ENCODE results near the gene DHRSX. TPM values are rescaled to one million over a fixed set of nuclear protein-coding genes. Genes with fewer than 3 reads are reported as not detected.

DHRSX gene
- total and polyA plus RNA-seq, 2 donors (not counting 3 experiments of a cell fraction or from before 2014, with no cell fraction given): 27.1 to 37.7 TPM

GRCh38 chrX:2533424-2533823 lies 32.6 kb upstream of the DHRSX start:
- H3K4me2 ChIP-seq (ENCODE audit: insufficient read depth, low read length): no peak overlapping the region
- no TSS peak for BruUV-seq (replicated peaks)
- no peak for DNase-seq (ENCODE audit: low read depth, low spot score)

More at GRCh38 chrX:2533424-2533823, 32.6 kb upstream of the DHRSX start:
- H3K79me2 ChIP-seq (ENCODE audit: control insufficient read depth, insufficient read depth, low read length): no peaks in the 10 kb centered on the region
- H3K9me3 ChIP-seq (replicated peaks; ENCODE audit: control insufficient read depth, insufficient read depth, low read length): no peaks in the 10 kb centered on the region
- FAIRE-seq: no peak
- no peaks in the 10 kb centered on the region for H4K20me1 ChIP-seq (replicated peaks; ENCODE audit: control insufficient read depth, extremely low read depth, insufficient read depth, low read length)
- no peak overlapping the region for H3K4me3 ChIP-seq (replicated peaks in 1 of 3; ENCODE audit: insufficient read depth in 1 of 3, low read depth in 1 of 3, low read length in 3 of 3)
- TF ChIP-seq FOS (IDR thresholded peaks at IDR 0.05; ENCODE audit: borderline replicate concordance, insufficient read depth, low read length) (no peak), MAX (IDR thresholded peaks at IDR 0.05; ENCODE audit: insufficient read depth, insufficient read length) (no peak), POLR2AphosphoS5 (IDR thresholded peaks at IDR 0.05; ENCODE audit: insufficient read depth, low read depth, low read length) (no peak), JUN (IDR thresholded peaks at IDR 0.05; ENCODE audit: borderline replicate concordance, insufficient read depth, insufficient read length, low read depth) (no peak), GATA2 (IDR thresholded peaks at IDR 0.05; ENCODE audit: insufficient read depth, insufficient read length, low read depth, low read length) (no peak), CTCF (IDR thresholded peaks at IDR 0.05; ENCODE audit: extremely low read depth in 1 of 2, insufficient read depth in 1 of 2, low read depth in 1 of 2, low read length in 2 of 2) (no peak), POLR2A (IDR thresholded peaks at IDR 0.05; ENCODE audit: low read depth, low read length) (no peak), MYC (IDR thresholded peaks at IDR 0.05; ENCODE audit: low read depth, low read length) (no peak), EZH2 (IDR thresholded peaks at IDR 0.05; ENCODE audit: borderline replicate concordance, low read depth, low read length, severe bottlenecking) (no peak)
- H3K36me3 ChIP-seq (ENCODE audit: control insufficient read depth in 2 of 2, extremely low read depth in 1 of 2, insufficient read depth in 2 of 2, low read length in 2 of 2): no peaks in the 10 kb centered on the region
- ChIA-PET POLR2A (no interaction called here), CTCF (no interaction called here)
- dilution Hi-C loops (cut with MboI; ENCODE audit: extremely low pct_ligation_motif_present, low sequenced_read_pairs) (no loop called here), intact Hi-C loops (cut with micrococcal nuclease) (no loop called here)
- H3K9ac ChIP-seq (replicated peaks; ENCODE audit: extremely low read depth, insufficient read depth, low read length): no peak overlapping the region
- no peak overlapping the region for H2AFZ ChIP-seq (ENCODE audit: low read depth, low read length)
- no peaks in the 10 kb centered on the region for H3K9me1 ChIP-seq (replicated peaks; ENCODE audit: control insufficient read depth, extremely low read depth, insufficient read depth, low read length)
- no peaks in the 10 kb centered on the region for H3K27me3 ChIP-seq (ENCODE audit: control insufficient read depth in 2 of 2, insufficient read depth in 2 of 2, low read length in 2 of 2)
- no peaks in the 10 kb centered on the region for H3K4me1 ChIP-seq (ENCODE audit: control insufficient read depth, extremely low read depth, insufficient read depth, low read length)
- no peak overlapping the region for H3K27ac ChIP-seq (ENCODE audit: insufficient read depth, low read depth, low read length)

All from endothelial cell of umbilical vein (primary cell).